ENCODE data around the gene TOP3B. TPM values are rescaled to one million over a fixed set of nuclear protein-coding genes. Genes with fewer than 3 reads are reported as not detected.
A peak's percentile ranks its signal among the peaks of the same experiment; 100 is the strongest.

TOP3B gene
- total and polyA plus RNA-seq, 2 donors, result 17.4 to 18.4 TPM

DNA sequence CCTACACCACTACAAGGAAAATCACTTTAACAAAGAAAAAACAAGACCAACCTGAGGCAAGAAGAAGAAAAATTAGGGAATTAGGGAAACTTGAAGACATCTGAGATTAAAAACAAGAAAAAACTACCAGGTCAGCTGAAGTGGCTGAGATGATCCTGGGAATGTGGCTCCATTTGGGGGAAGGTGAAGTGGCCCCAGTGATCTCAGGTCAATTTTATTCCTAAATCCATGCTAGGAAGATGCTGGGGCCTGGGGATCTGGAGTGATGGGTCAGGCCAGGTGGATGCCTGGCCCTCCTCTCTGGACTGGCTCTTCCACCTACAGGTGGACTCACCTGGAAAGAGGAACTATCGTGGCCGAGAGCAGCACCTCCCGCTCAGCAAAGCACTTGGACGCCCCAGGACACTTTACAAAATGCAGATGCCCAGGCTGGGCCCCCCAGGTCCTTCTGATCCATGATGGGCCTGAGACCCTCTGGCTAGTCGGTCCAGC is 6.7 kb downstream of the TOP3B start:
- Histone ChIP-seq H3K27me3 (ENCODE audit: control insufficient read depth in 2 of 2, insufficient read depth in 1 of 2, low read length in 1 of 2) (no peaks in the 10 kb centered on the region), H3K4me1 (ENCODE audit: control insufficient read depth in 2 of 2, insufficient read depth in 2 of 2, low read length in 2 of 2) (no peaks in the 10 kb centered on the region), H3K9me3 (ENCODE audit: control insufficient read depth in 2 of 2, insufficient read depth in 1 of 2, low read length in 1 of 2) (no peaks in the 10 kb centered on the region), H3K36me3 (ENCODE audit: control insufficient read depth in 2 of 2, insufficient read depth in 2 of 2, low read length in 1 of 2) (peaks cover 46 to 47% of the 10 kb centered on the region in 2 donors), H3K27ac (ENCODE audit: low read depth in 1 of 2, low read length in 1 of 2) (no peak overlapping the region), H3K4me3 (ENCODE audit: low read length in 2 of 2) (no peak overlapping the region)
- WGBS, result 98% methylated on average over 5 of the region's 5 CpGs
- no peak for DNase-seq (ENCODE audit: low read depth in 6 of 9, low spot score in 9 of 9)

GRCh38 chr22:21975273-21975672 is 7.3 kb downstream of the TOP3B start:
- Histone ChIP-seq H3K4me3 (ENCODE audit: low read length in 2 of 2) (no peak overlapping the region), H3K27me3 (ENCODE audit: control insufficient read depth in 2 of 2, insufficient read depth in 1 of 2, low read length in 1 of 2) (no peaks in the 10 kb centered on the region), H3K4me1 (ENCODE audit: control insufficient read depth in 2 of 2, insufficient read depth in 2 of 2, low read length in 2 of 2) (no peaks in the 10 kb centered on the region), H3K27ac (ENCODE audit: low read depth in 1 of 2, low read length in 1 of 2) (no peak overlapping the region), H3K9me3 (ENCODE audit: control insufficient read depth in 2 of 2, insufficient read depth in 1 of 2, low read length in 1 of 2) (no peaks in the 10 kb centered on the region), H3K36me3 (ENCODE audit: control insufficient read depth in 2 of 2, insufficient read depth in 2 of 2, low read length in 1 of 2) (peaks cover 52 to 53% of the 10 kb centered on the region in 2 donors)
- WGBS, result 95% methylated on average over 5 of the region's 5 CpGs
- DNase-seq (ENCODE audit: low read depth in 6 of 9, low spot score in 9 of 9), result no peak

- Histone ChIP-seq H3K27me3 (ENCODE audit: control insufficient read depth in 2 of 2, insufficient read depth in 1 of 2, low read length in 1 of 2) (no peaks in the 10 kb centered on the region), H3K27ac (ENCODE audit: low read depth in 1 of 2, low read length in 1 of 2) (no peak overlapping the region), H3K9me3 (ENCODE audit: control insufficient read depth in 2 of 2, insufficient read depth in 1 of 2, low read length in 1 of 2) (no peaks in the 10 kb centered on the region), H3K36me3 (ENCODE audit: control insufficient read depth in 2 of 2, insufficient read depth in 2 of 2, low read length in 1 of 2) (peaks cover 60 to 61% of the 10 kb centered on the region in 2 donors), H3K4me3 (ENCODE audit: low read length in 2 of 2) (no peak overlapping the region), H3K4me1 (ENCODE audit: control insufficient read depth in 2 of 2, insufficient read depth in 2 of 2, low read length in 2 of 2) (no peaks in the 10 kb centered on the region)
- DNase-seq (ENCODE audit: low read depth in 6 of 9, low spot score in 9 of 9), result no peak
- WGBS, result 97% methylated on average over 12 of the region's 12 CpGs
Measured at GRCh38 chr22:21974058-21974649, 8.4 kb downstream of the TOP3B start.

DNA sequence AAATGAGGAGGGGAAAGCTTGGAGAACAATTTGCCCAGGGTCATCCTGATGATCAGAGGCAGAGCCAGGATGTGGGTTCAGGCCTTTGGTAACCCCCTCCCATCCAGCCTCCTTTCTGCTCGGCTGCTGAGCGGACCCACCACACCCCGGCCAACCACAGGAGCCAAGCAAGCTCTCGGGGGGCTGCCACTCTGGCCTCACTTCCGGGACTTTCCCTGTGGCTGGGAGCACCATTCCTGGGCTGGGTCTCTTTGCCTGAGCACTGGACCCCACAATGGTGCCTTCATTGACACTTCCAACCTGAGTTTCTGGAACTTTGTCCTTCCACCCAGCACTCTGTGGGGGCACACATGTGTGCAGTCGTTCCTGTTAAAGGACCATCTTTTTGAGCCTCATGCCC is 9.8 kb downstream of the TOP3B start:
- Histone ChIP-seq H3K36me3 (ENCODE audit: control insufficient read depth in 2 of 2, insufficient read depth in 2 of 2, low read length in 1 of 2) (peaks cover 69 to 73% of the 10 kb centered on the region in 2 donors), H3K27me3 (ENCODE audit: control insufficient read depth in 2 of 2, insufficient read depth in 1 of 2, low read length in 1 of 2) (no peaks in the 10 kb centered on the region), H3K9me3 (ENCODE audit: control insufficient read depth in 2 of 2, insufficient read depth in 1 of 2, low read length in 1 of 2) (no peaks in the 10 kb centered on the region), H3K4me1 (ENCODE audit: control insufficient read depth in 2 of 2, insufficient read depth in 2 of 2, low read length in 2 of 2) (no peaks in the 10 kb centered on the region), H3K27ac (ENCODE audit: low read depth in 1 of 2, low read length in 1 of 2) (no peak overlapping the region), H3K4me3 (ENCODE audit: low read length in 2 of 2) (no peak overlapping the region)
- WGBS, result 94% methylated on average over 6 of the region's 6 CpGs
- no peak for DNase-seq (ENCODE audit: low read depth in 6 of 9, low spot score in 9 of 9)

DNA sequence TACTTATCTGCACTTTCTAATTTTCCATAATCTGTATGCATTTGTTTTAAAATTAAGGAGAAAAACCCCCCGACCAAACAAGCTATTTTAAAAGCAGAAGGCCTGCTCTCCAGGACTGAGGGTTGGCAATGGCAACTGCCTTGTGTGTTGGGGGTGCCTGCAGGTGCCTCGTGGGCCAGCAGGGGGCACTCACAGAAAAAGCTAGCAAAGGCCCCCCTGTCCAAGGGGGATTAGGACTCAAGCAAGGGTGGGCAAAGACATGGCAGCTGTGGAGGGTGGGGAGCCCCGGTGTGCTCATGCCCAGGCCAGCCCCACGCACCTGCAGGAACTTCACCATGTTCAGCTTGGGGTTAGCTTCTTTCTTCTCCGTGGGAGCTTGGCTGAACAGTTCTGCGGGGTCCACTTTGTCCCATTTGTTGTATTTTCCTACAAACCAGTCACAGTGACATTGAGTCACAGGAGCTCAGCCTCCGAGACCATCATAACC is 10.3 kb downstream of the TOP3B start:
- peak in 3 of 9 donors; percentile 25 to 53 (median 49) for DNase-seq (ENCODE audit: low read depth in 6 of 9, low spot score in 9 of 9)
- H3K36me3 ChIP-seq (ENCODE audit: control insufficient read depth in 2 of 2, insufficient read depth in 2 of 2, low read length in 1 of 2), result peaks cover 73 to 77% of the 10 kb centered on the region in 2 donors
- 75% methylated on average over 7 of the region's 7 CpGs for WGBS

DNA sequence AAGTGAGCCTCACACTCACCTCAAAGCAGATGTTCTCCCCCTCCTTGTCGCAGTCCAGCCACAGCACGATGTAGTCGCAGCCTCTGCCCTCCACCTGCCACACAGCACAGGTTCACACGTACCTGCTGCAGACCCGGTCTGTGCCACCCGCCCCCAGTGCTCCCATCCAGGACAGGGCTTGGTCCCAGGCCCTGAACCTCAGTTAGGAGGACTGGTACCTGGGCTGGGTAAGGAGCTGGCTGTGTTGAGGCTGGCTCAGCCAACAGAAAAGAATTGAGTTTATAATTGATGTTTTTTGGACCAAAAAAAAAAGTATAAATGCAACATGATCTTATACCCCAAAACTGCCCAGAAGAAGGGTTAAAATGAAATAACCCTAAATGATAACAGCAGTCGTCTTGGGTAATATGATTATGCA is 10.7 kb downstream of the TOP3B start:
- Histone ChIP-seq H3K27me3 (ENCODE audit: control insufficient read depth in 2 of 2, insufficient read depth in 1 of 2, low read length in 1 of 2) (no peaks in the 10 kb centered on the region), H3K4me3 (ENCODE audit: low read length in 2 of 2) (no peak overlapping the region), H3K27ac (ENCODE audit: low read depth in 1 of 2, low read length in 1 of 2) (no peak overlapping the region), H3K4me1 (ENCODE audit: control insufficient read depth in 2 of 2, insufficient read depth in 2 of 2, low read length in 2 of 2) (no peaks in the 10 kb centered on the region), H3K9me3 (ENCODE audit: control insufficient read depth in 2 of 2, insufficient read depth in 1 of 2, low read length in 1 of 2) (no peaks in the 10 kb centered on the region), H3K36me3 (ENCODE audit: control insufficient read depth in 2 of 2, insufficient read depth in 2 of 2, low read length in 1 of 2) (peaks cover 78 to 82% of the 10 kb centered on the region in 2 donors)
- WGBS, result 97% methylated on average over 7 of the region's 7 CpGs
- DNase-seq (ENCODE audit: low read depth in 6 of 9, low spot score in 9 of 9), result no peak

More for the DNA sequence above, 10.3 kb downstream of the TOP3B start:
- no peak overlapping the region for H3K27ac ChIP-seq (ENCODE audit: low read depth in 1 of 2, low read length in 1 of 2)
- no peak overlapping the region for H3K4me3 ChIP-seq (ENCODE audit: low read length in 2 of 2)
- H3K9me3 ChIP-seq (ENCODE audit: control insufficient read depth in 2 of 2, insufficient read depth in 1 of 2, low read length in 1 of 2), result no peaks in the 10 kb centered on the region
- H3K4me1 ChIP-seq (ENCODE audit: control insufficient read depth in 2 of 2, insufficient read depth in 2 of 2, low read length in 2 of 2), result no peaks in the 10 kb centered on the region
- H3K27me3 ChIP-seq (ENCODE audit: control insufficient read depth in 2 of 2, insufficient read depth in 1 of 2, low read length in 1 of 2), result no peaks in the 10 kb centered on the region

DNA sequence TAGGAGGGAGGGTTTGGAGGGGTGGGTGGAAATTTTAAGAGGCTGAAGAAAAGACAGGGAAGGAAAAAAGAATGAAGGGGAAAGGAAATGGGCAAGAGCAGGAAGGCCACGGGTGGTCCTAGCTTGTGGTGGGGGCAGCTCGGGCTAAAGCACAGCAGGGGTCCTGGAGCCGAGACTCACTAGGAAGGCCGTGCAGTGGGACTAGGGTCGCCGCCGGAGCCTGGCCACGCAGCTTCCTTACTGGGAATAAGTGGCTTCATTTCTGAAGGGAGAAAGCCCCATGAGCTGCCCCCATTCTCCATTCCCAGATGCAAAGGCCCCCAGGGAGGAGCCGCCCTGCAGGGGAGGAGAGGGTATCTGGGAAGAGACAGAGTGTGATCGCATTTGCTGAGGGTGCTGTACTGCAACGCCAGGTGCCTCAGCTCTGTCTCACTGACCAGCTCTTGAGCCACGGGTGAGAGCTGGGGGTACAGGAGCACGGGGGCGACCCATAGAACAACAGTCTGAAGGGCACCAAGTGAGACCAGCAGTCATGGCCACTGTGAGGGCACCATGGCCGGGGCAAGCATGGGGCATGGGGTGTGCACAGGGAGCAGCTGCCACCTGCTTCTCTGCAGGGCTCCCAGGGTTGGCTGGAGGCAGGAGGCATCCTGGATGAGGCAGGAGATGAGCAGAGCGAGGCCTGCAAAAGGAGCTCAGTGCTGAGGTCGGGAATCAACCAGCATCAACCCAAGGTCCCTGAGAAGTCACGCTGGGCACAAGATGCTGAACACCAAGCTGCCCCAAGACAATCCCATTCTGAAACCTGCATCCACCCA is 11.6 kb downstream of the TOP3B start:
- Histone ChIP-seq H3K4me1 (ENCODE audit: control insufficient read depth in 2 of 2, insufficient read depth in 2 of 2, low read length in 2 of 2) (no peaks in the 10 kb centered on the region), H3K27ac (ENCODE audit: low read depth in 1 of 2, low read length in 1 of 2) (no peak overlapping the region), H3K36me3 (ENCODE audit: control insufficient read depth in 2 of 2, insufficient read depth in 2 of 2, low read length in 1 of 2) (peaks cover 87 to 90% of the 10 kb centered on the region in 2 donors), H3K27me3 (ENCODE audit: control insufficient read depth in 2 of 2, insufficient read depth in 1 of 2, low read length in 1 of 2) (no peaks in the 10 kb centered on the region), H3K9me3 (ENCODE audit: control insufficient read depth in 2 of 2, insufficient read depth in 1 of 2, low read length in 1 of 2) (no peaks in the 10 kb centered on the region), H3K4me3 (ENCODE audit: low read length in 2 of 2) (no peak overlapping the region)
- DNase-seq (ENCODE audit: low read depth in 6 of 9, low spot score in 9 of 9), result no peak
- 96% methylated on average over 18 of the region's 18 CpGs for WGBS

- WGBS, result 98% methylated on average over 19 of the region's 19 CpGs
- Histone ChIP-seq H3K27ac (ENCODE audit: low read depth in 1 of 2, low read length in 1 of 2) (no peak overlapping the region), H3K27me3 (ENCODE audit: control insufficient read depth in 2 of 2, insufficient read depth in 1 of 2, low read length in 1 of 2) (no peaks in the 10 kb centered on the region), H3K4me1 (ENCODE audit: control insufficient read depth in 2 of 2, insufficient read depth in 2 of 2, low read length in 2 of 2) (no peaks in the 10 kb centered on the region), H3K36me3 (ENCODE audit: control insufficient read depth in 2 of 2, insufficient read depth in 2 of 2, low read length in 1 of 2) (peaks cover 89 to 90% of the 10 kb centered on the region in 2 donors), H3K4me3 (ENCODE audit: low read length in 2 of 2) (no peak overlapping the region), H3K9me3 (ENCODE audit: control insufficient read depth in 2 of 2, insufficient read depth in 1 of 2, low read length in 1 of 2) (no peaks in the 10 kb centered on the region)
- no peak for DNase-seq (ENCODE audit: low read depth in 6 of 9, low spot score in 9 of 9)
Measured at GRCh38 chr22:21970037-21970799, 12.4 kb downstream of the TOP3B start.
